GM10266 (cell line): Measurements from ENCODE around the gene PDZRN3.

ENCODE experiments used
- DNase-seq: peaks from one replicate; pipeline ENCODE4 v3.0.0; 2012; ENCODE audit errors: extremely low spot score
- TF ChIP-seq, protein P1 (sequence below): IDR thresholded peaks from 2 replicates; pipeline ENCODE4 v1.5.1; 2012; ENCODE audit warnings: mild to moderate bottlenecking, low read depth; ENCODE audit not compliant: control insufficient read depth, insufficient read depth; ENCODE audit errors: missing control alignments

The PDZRN3 gene

DNA sequence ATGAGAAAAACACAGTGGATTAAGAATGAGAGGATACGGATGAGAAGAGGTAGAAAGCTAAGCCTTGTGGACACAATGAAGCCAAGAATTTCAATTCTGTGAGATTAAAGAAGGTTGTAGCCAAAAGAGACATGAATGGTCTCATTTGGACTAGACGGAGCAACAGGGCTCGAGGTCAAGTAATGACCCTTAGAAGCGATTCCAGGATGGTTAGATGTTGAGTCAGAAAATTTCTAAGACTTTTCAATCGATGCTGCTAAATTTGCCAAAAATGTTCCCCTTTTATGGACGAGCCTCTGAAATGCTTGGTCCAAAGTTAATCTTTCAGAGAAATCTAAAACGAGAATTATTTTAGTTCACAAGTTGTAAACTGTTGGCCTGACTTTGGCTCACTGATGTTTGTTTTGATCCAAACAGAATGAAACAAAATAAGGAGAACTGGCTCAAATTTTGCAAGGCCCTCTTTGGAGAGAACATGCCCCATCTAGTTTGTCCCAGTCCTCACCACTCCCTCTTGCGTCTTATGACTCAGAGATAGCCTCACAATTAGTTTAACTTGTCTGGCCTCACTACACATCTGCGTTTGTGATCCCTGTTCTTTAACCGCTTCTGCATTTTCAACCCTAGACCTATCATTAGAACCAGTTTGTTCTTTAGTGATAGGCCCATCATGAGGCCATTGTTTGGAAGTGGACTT lies 235.5 kb downstream of the PDZRN3 start:
- TF ChIP-seq, protein P1, sequence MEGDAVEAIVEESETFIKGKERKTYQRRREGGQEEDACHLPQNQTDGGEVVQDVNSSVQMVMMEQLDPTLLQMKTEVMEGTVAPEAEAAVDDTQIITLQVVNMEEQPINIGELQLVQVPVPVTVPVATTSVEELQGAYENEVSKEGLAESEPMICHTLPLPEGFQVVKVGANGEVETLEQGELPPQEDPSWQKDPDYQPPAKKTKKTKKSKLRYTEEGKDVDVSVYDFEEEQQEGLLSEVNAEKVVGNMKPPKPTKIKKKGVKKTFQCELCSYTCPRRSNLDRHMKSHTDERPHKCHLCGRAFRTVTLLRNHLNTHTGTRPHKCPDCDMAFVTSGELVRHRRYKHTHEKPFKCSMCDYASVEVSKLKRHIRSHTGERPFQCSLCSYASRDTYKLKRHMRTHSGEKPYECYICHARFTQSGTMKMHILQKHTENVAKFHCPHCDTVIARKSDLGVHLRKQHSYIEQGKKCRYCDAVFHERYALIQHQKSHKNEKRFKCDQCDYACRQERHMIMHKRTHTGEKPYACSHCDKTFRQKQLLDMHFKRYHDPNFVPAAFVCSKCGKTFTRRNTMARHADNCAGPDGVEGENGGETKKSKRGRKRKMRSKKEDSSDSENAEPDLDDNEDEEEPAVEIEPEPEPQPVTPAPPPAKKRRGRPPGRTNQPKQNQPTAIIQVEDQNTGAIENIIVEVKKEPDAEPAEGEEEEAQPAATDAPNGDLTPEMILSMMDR: no peak

DNA sequence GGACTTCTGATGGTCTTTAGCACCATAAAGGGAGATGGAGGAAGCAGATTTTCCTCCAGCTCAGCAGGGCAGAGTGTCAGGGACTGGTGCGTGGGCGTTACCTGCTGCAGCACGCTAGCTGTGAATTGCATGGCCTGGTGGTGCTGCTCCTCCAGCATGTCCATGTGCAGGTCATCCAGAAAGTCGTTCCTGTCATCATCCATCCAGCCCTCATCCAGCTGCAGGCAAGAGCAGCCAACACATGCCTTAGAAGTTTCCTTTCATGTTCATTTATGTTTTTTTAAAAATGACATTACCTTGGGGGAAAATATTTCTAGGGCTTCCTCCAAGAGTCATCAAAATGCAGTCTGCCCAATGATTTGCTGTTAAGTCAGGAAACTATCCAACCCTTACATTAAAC lies 239.2 kb downstream of the PDZRN3 start:
- no peak for DNase-seq
- TF ChIP-seq, protein P1: no peak

More for the DNA sequence above, 235.5 kb downstream of the PDZRN3 start:
- no peak for DNase-seq

DNA sequence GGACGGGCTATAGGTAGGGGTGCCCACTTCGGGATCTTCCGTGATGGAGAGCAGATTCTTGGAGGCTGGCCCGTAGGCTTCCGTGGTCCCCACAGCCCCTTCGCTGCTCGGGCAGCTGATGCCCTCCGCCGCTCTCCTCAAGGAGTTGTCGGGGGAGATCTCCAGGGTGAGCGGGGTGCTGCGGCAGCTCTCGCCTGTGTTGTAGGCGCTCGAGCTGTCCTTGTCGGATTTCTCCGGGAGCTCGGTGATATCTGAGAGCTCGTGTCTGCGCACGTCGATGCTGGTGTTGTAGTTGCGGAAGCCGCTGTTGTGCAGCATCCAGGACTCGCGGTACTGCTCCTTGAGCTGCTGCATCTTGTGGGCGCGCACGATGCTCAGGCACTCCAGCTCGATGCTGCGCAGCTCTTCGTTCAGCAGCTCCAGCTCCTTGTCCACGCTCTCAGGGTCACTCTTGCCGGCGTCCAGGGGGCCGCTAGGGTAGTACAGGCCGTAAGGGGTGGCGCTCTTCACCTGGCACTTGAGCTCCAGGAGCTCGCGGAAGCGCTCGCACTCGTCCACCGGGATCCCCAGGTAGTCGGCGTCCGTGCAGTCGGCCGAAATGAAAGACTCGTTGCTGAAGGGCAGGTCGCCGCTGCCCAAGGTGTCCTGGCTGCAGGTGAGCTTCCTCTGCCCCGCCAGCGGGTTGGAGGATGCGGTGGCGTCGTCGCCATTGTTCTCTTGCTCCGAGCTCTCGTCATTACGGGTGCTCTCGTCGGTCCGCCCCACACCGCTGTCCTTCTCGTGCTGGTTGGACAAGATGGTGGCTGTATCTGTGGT lies 240.4 kb downstream of the PDZRN3 start:
- TF ChIP-seq, protein P1: no peak

DNA sequence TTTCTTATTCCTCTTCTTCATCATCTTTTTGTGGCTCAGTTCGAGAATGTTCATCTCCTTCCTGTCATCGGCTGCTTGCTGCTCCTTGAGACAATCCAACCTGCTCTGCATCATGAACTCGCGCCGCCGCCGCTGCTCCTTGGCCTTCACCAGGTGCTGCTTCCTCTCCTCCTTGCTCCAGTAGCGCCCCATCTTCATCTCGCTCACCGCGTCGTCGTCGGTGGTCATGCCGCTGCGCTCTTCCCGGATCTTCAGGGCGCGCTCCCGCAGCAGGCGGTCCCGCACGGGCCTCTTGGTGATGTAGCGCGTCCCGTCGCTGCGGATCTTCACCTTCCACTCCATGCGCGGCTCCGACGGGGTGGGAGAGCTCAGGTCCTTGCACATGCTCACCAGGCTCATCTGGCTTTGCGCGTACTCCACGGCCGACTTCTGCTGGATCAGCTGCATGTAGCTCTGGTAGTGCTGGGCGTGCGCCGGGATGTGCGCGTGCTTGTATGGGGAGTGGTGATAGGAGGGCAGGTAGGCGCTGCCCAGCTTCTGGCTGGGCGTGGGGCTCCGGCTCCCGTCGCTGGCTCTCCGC lies 241.2 kb downstream of the PDZRN3 start:
- no peak for DNase-seq
- TF ChIP-seq, protein P1: no peak

More for the DNA sequence above, 240.4 kb downstream of the PDZRN3 start:
- no peak for DNase-seq

DNA sequence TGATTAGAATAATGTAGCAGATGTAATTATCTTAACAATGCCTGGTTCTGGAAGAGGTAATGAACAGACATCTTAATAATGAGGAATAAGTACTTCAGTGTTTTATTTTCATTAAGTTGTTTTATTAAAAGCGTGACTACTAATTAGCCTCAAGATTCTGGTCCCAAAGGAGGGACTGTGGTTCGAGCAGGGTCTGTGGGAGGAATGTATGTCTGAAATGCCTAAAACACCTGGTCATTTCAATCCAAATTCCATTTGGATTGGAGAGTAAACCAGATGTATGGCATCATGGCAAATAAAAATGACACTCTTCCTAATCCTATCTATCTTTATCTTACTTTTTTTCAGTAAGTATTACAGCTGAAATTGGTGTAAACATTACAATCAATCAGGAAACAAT lies 243.2 kb downstream of the PDZRN3 start:
- TF ChIP-seq, protein P1: no peak
- DNase-seq: no peak

DNA sequence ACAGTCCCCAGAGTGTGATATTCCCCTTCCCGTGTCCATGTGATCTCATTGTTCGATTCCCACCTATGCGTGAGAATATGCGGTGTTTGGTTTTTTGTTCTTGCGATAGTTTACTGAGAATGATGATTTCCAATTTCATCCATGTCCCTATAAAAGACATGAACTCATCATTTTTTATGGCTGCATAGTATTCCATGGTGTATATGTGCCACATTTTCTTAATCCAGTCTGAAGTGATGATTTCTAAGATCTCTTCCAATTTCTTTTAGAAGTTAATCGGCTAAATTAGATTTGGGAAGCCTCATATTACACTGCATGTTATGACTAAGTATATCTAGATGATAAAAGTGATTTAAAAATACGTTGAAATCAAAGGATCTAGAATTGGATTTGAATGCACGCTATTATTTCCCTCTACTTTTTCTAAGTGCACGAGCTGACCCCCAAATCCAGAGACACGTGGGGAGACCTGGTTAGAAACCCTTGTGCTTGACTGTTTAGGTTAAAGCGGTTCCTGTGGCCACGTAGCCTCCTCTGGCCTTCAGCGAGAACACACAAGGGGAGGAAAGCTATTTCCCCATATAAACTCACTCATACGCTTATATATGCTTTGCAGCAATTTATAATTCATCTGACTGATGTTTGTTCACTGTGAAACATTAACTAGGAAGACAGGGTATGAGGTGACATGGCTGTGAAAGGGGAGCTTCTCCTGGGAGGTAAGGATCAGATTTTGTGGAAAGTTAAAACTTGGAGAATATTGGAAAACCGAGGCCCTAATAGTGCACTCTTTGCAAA lies 243.8 kb downstream of the PDZRN3 start:
- DNase-seq: no peak
- TF ChIP-seq, protein P1: no peak
